ENCODE results near the gene NDUFS2.
A peak's percentile ranks its signal among the peaks of the same experiment; 100 is the strongest.

Gene NDUFS2

DNA sequence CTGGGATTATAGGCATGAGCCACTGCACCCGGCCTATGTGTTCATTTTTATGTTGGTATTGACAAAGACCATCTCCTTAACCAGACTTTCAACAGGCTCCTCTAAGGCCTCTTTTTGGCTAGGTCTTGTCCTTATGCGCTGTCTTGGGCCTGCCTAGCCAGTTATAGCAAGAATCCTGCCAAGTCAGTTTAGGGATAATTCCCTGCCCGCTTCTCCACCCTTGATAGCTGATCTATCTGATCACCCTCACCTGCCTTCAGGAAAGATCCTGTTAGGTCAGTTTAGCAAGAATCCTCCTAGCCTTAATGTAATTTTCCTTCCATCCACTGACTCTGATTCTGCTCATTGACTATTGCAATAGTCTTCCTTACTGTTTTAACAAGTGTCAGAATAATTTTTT, 22.5 kb upstream of the NDUFS2 start:
- H3K27me3 ChIP-seq (ENCODE audit: insufficient read depth, low read length, poor library complexity), result no peaks in the 10 kb centered on the region
- no peak overlapping the region for H3K4me3 ChIP-seq (ENCODE audit: low read length)
- no peak overlapping the region for H2BK120ac ChIP-seq (ENCODE audit: low read depth, low read length)
- H3K18ac ChIP-seq (ENCODE audit: low read length), result no peak overlapping the region
- H2AK5ac ChIP-seq (ENCODE audit: low read length), result no peak overlapping the region
- WGBS (ENCODE audit: extremely low coverage, insufficient coverage, low lambda C conversion rate), result no CpG with 5 or more reads among the region's 3 CpGs
- H4K5ac ChIP-seq (ENCODE audit: low read length), result no peak overlapping the region
- H2BK15ac ChIP-seq (replicated peaks; ENCODE audit: low read depth), result no peak overlapping the region
- no peak overlapping the region for H4K8ac ChIP-seq (ENCODE audit: low read depth, low read length)
- no peaks in the 10 kb centered on the region for H3K36me3 ChIP-seq (ENCODE audit: control insufficient read depth, insufficient read depth, low read length)
- DNase-seq, result no peak
- no peak overlapping the region for H3K27ac ChIP-seq (ENCODE audit: low read depth, low read length)
- H3K79me1 ChIP-seq (ENCODE audit: low read length), result peaks cover 6% of the 10 kb centered on the region
- H3K56ac ChIP-seq (ENCODE audit: low read length), result no peak overlapping the region
- peaks cover 4% of the 10 kb centered on the region for H3K79me2 ChIP-seq (ENCODE audit: control insufficient read depth, insufficient read depth, low read length)
- H3K23ac ChIP-seq (ENCODE audit: low read length), result no peak overlapping the region
- no peak overlapping the region for H2BK5ac ChIP-seq (ENCODE audit: low read length)
- peaks cover 8% of the 10 kb centered on the region for H3K4me1 ChIP-seq (ENCODE audit: control insufficient read depth, low read depth, low read length)
- no peak overlapping the region for H3K4ac ChIP-seq (ENCODE audit: low read depth, low read length)
- H3K4me2 ChIP-seq (ENCODE audit: low read length), result no peak overlapping the region
- no peak overlapping the region for H3K9ac ChIP-seq (ENCODE audit: low read length)

- Histone ChIP-seq H3K27ac (ENCODE audit: low read depth, low read length) (no peak overlapping the region), H3K56ac (ENCODE audit: low read length) (no peak overlapping the region), H3K4ac (ENCODE audit: low read depth, low read length) (no peak overlapping the region), H3K9ac (ENCODE audit: low read length) (no peak overlapping the region), H2AK5ac (ENCODE audit: low read length) (no peak overlapping the region), H3K4me1 (ENCODE audit: control insufficient read depth, low read depth, low read length) (peaks cover 8% of the 10 kb centered on the region), H3K23ac (ENCODE audit: low read length) (no peak overlapping the region), H3K36me3 (ENCODE audit: control insufficient read depth, insufficient read depth, low read length) (no peaks in the 10 kb centered on the region), H4K5ac (ENCODE audit: low read length) (no peak overlapping the region), H3K27me3 (ENCODE audit: insufficient read depth, low read length, poor library complexity) (no peaks in the 10 kb centered on the region), H3K4me3 (ENCODE audit: low read length) (no peak overlapping the region), H4K8ac (ENCODE audit: low read depth, low read length) (no peak overlapping the region), H2BK120ac (ENCODE audit: low read depth, low read length) (no peak overlapping the region), H3K79me1 (ENCODE audit: low read length) (peaks cover 6% of the 10 kb centered on the region), H3K79me2 (ENCODE audit: control insufficient read depth, insufficient read depth, low read length) (peaks cover 4% of the 10 kb centered on the region), H3K4me2 (ENCODE audit: low read length) (no peak overlapping the region), H2BK15ac (replicated peaks; ENCODE audit: low read depth) (no peak overlapping the region), H2BK5ac (ENCODE audit: low read length) (no peak overlapping the region), H3K18ac (ENCODE audit: low read length) (no peak overlapping the region)
- WGBS (ENCODE audit: extremely low coverage, insufficient coverage, low lambda C conversion rate), result no CpG with 5 or more reads among the region's 1 CpG
- peak; percentile 60 for DNase-seq
Observed at GRCh38 chr1:161180639-161181038, 21.5 kb upstream of the NDUFS2 start.

DNA sequence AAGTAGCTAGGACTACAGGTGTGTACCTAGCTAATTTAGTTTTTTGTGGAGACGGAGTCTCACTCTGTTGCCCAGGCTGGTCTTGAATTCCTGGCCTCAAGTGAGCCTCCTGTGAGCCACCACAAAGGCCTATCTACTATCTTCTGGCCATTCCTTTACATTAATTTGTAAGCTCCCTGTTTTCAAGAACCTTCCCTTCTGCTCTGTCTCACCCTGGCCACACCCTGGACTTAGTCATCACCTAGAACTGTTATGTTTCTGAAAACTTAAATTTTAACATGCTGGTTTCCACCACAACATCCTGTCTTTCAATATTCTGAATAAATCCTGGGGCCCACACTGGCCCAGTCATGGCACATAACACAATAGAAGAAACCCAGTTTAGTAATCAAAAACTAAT, 20.0 kb upstream of the NDUFS2 start:
- no peaks in the 10 kb centered on the region for H3K27me3 ChIP-seq (ENCODE audit: insufficient read depth, low read length, poor library complexity)
- H2BK120ac ChIP-seq (ENCODE audit: low read depth, low read length), result no peak overlapping the region
- H3K4me1 ChIP-seq (ENCODE audit: control insufficient read depth, low read depth, low read length), result peaks cover 4% of the 10 kb centered on the region
- no CpG with 5 or more reads among the region's 1 CpG for WGBS (ENCODE audit: extremely low coverage, insufficient coverage, low lambda C conversion rate)
- no peak overlapping the region for H3K56ac ChIP-seq (ENCODE audit: low read length)
- H3K79me2 ChIP-seq (ENCODE audit: control insufficient read depth, insufficient read depth, low read length), result no peaks in the 10 kb centered on the region
- no peak overlapping the region for H4K5ac ChIP-seq (ENCODE audit: low read length)
- H3K23ac ChIP-seq (ENCODE audit: low read length), result no peak overlapping the region
- no peaks in the 10 kb centered on the region for H3K36me3 ChIP-seq (ENCODE audit: control insufficient read depth, insufficient read depth, low read length)
- no peak overlapping the region for H2AK5ac ChIP-seq (ENCODE audit: low read length)
- no peaks in the 10 kb centered on the region for H3K79me1 ChIP-seq (ENCODE audit: low read length)
- no peak overlapping the region for H3K9ac ChIP-seq (ENCODE audit: low read length)
- H3K27ac ChIP-seq (ENCODE audit: low read depth, low read length), result no peak overlapping the region
- no peak overlapping the region for H3K4ac ChIP-seq (ENCODE audit: low read depth, low read length)
- H2BK15ac ChIP-seq (replicated peaks; ENCODE audit: low read depth), result no peak overlapping the region
- H3K4me3 ChIP-seq (ENCODE audit: low read length), result no peak overlapping the region
- H3K18ac ChIP-seq (ENCODE audit: low read length), result no peak overlapping the region
- H2BK5ac ChIP-seq (ENCODE audit: low read length), result no peak overlapping the region
- DNase-seq, result no peak
- no peak overlapping the region for H4K8ac ChIP-seq (ENCODE audit: low read depth, low read length)
- no peak overlapping the region for H3K4me2 ChIP-seq (ENCODE audit: low read length)

GRCh38 chr1:161185282-161185682, 16.9 kb upstream of the NDUFS2 start:
- H3K27ac ChIP-seq (ENCODE audit: low read depth, low read length), result no peak overlapping the region
- H3K4me3 ChIP-seq (ENCODE audit: low read length), result no peak overlapping the region
- H3K27me3 ChIP-seq (ENCODE audit: insufficient read depth, low read length, poor library complexity), result no peaks in the 10 kb centered on the region

DNA sequence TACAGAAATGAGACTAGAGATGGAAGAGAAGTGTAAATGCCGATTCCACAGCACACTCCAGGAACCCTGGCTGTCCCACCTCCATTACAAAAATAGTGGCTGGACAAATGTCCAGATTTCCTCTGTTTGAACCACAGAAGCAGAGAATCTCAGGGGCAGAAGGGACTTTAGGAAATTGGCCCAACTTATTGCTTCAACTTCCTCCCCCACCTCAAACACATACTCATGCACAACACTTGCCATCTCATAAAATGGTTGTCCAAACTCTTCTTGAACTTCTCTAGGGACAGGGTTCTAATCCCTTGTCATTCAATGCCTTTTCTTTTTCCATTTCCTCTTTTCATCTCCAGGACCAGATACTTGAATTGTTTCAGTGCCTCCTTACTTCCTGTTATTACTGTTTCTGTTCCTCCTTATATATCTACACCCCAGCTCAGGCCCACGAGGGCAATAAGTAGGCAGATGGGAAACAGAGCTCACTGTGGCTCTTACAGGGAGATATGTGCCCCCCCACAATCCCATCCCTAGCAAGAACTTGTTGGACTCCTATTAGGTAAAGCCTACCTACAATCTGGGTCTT, 16.3 kb upstream of the NDUFS2 start:
- Histone ChIP-seq H3K4ac (ENCODE audit: low read depth, low read length) (no peak overlapping the region), H3K56ac (ENCODE audit: low read length) (no peak overlapping the region), H3K27me3 (ENCODE audit: insufficient read depth, low read length, poor library complexity) (no peaks in the 10 kb centered on the region), H3K23ac (ENCODE audit: low read length) (no peak overlapping the region), H3K27ac (ENCODE audit: low read depth, low read length) (no peak overlapping the region), H3K79me1 (ENCODE audit: low read length) (no peaks in the 10 kb centered on the region), H2BK5ac (ENCODE audit: low read length) (no peak overlapping the region), H3K9ac (ENCODE audit: low read length) (no peak overlapping the region), H3K4me2 (ENCODE audit: low read length) (no peak overlapping the region), H3K4me3 (ENCODE audit: low read length) (no peak overlapping the region), H2BK15ac (replicated peaks; ENCODE audit: low read depth) (no peak overlapping the region), H3K36me3 (ENCODE audit: control insufficient read depth, insufficient read depth, low read length) (no peaks in the 10 kb centered on the region), H3K4me1 (ENCODE audit: control insufficient read depth, low read depth, low read length) (no peaks in the 10 kb centered on the region), H4K8ac (ENCODE audit: low read depth, low read length) (no peak overlapping the region), H2BK120ac (ENCODE audit: low read depth, low read length) (no peak overlapping the region), H4K5ac (ENCODE audit: low read length) (no peak overlapping the region), H2AK5ac (ENCODE audit: low read length) (no peak overlapping the region), H3K18ac (ENCODE audit: low read length) (no peak overlapping the region), H3K79me2 (ENCODE audit: control insufficient read depth, insufficient read depth, low read length) (no peaks in the 10 kb centered on the region)
- no peak for DNase-seq
- WGBS (ENCODE audit: extremely low coverage, insufficient coverage, low lambda C conversion rate), result no CpG with 5 or more reads among the region's 2 CpGs

More at GRCh38 chr1:161185282-161185682, 16.9 kb upstream of the NDUFS2 start:
- Histone ChIP-seq H3K56ac (ENCODE audit: low read length) (no peak overlapping the region), H3K4me1 (ENCODE audit: control insufficient read depth, low read depth, low read length) (no peaks in the 10 kb centered on the region), H3K18ac (ENCODE audit: low read length) (no peak overlapping the region), H4K8ac (ENCODE audit: low read depth, low read length) (no peak overlapping the region), H3K4me2 (ENCODE audit: low read length) (no peak overlapping the region), H3K79me2 (ENCODE audit: control insufficient read depth, insufficient read depth, low read length) (no peaks in the 10 kb centered on the region), H3K23ac (ENCODE audit: low read length) (no peak overlapping the region), H3K79me1 (ENCODE audit: low read length) (no peaks in the 10 kb centered on the region), H3K36me3 (ENCODE audit: control insufficient read depth, insufficient read depth, low read length) (no peaks in the 10 kb centered on the region), H3K4ac (ENCODE audit: low read depth, low read length) (no peak overlapping the region), H2BK120ac (ENCODE audit: low read depth, low read length) (no peak overlapping the region), H3K9ac (ENCODE audit: low read length) (no peak overlapping the region), H2BK5ac (ENCODE audit: low read length) (no peak overlapping the region), H4K5ac (ENCODE audit: low read length) (peak overlapping the region; percentile 56), H2BK15ac (replicated peaks; ENCODE audit: low read depth) (no peak overlapping the region), H2AK5ac (ENCODE audit: low read length) (no peak overlapping the region)
- no peak for DNase-seq
- no CpG with 5 or more reads among the region's 3 CpGs for WGBS (ENCODE audit: extremely low coverage, insufficient coverage, low lambda C conversion rate)

GRCh38 chr1:161187311-161187710, 14.9 kb upstream of the NDUFS2 start:
- no peaks in the 10 kb centered on the region for H3K36me3 ChIP-seq (ENCODE audit: control insufficient read depth, insufficient read depth, low read length)
- WGBS (ENCODE audit: extremely low coverage, insufficient coverage, low lambda C conversion rate), result no CpG with 5 or more reads among the region's 3 CpGs
- no peak overlapping the region for H3K27ac ChIP-seq (ENCODE audit: low read depth, low read length)
- H2BK120ac ChIP-seq (ENCODE audit: low read depth, low read length), result no peak overlapping the region
- no peaks in the 10 kb centered on the region for H3K27me3 ChIP-seq (ENCODE audit: insufficient read depth, low read length, poor library complexity)
- no peak for DNase-seq
- no peaks in the 10 kb centered on the region for H3K79me2 ChIP-seq (ENCODE audit: control insufficient read depth, insufficient read depth, low read length)
- H3K18ac ChIP-seq (ENCODE audit: low read length), result no peak overlapping the region
- no peak overlapping the region for H3K56ac ChIP-seq (ENCODE audit: low read length)
- H3K4me2 ChIP-seq (ENCODE audit: low read length), result no peak overlapping the region
- no peak overlapping the region for H3K23ac ChIP-seq (ENCODE audit: low read length)
- no peaks in the 10 kb centered on the region for H3K4me1 ChIP-seq (ENCODE audit: control insufficient read depth, low read depth, low read length)
- H3K79me1 ChIP-seq (ENCODE audit: low read length), result no peaks in the 10 kb centered on the region
- no peak overlapping the region for H3K9ac ChIP-seq (ENCODE audit: low read length)
- no peak overlapping the region for H2AK5ac ChIP-seq (ENCODE audit: low read length)
- H3K4me3 ChIP-seq (ENCODE audit: low read length), result no peak overlapping the region
- no peak overlapping the region for H2BK15ac ChIP-seq (replicated peaks; ENCODE audit: low read depth)
- no peak overlapping the region for H4K5ac ChIP-seq (ENCODE audit: low read length)
- no peak overlapping the region for H4K8ac ChIP-seq (ENCODE audit: low read depth, low read length)
- no peak overlapping the region for H2BK5ac ChIP-seq (ENCODE audit: low read length)
- no peak overlapping the region for H3K4ac ChIP-seq (ENCODE audit: low read depth, low read length)
